HepG2 (cell line): ENCODE data around the gene HSD3B7. TPM values are rescaled to one million over a fixed set of nuclear protein-coding genes. Genes with fewer than 3 reads are reported as not detected.

Experiments used
- ARHGAP35 ChIP-seq: sonication (generic); formaldehyde crosslinking; IDR thresholded peaks from 2 replicates; pipeline ENCODE4 v1.9.0; 2022; ENCODE audit warnings: mild to moderate bottlenecking, inconsistent platforms, moderate library complexity, missing genetic modification reagents, borderline replicate concordance
- ARNTL ChIP-seq: sonication (generic); formaldehyde crosslinking; IDR thresholded peaks from 2 replicates; pipeline ENCODE4 v1.4.0; 2020; ENCODE audit warnings: mild to moderate bottlenecking, missing genetic modification reagents
- BORCS8-MEF2B ChIP-seq: sonication (generic); formaldehyde crosslinking; IDR thresholded peaks from 2 replicates; pipeline ENCODE4 v1.8.0; 2022; ENCODE audit warnings: mild to moderate bottlenecking, missing genetic modification reagents
- CENPX ChIP-seq: sonication (generic); formaldehyde crosslinking; IDR thresholded peaks from 2 replicates; pipeline ENCODE4 v1.9.0; 2021; ENCODE audit warnings: mild to moderate bottlenecking, missing genetic modification reagents, moderate library complexity
- DBP ChIP-seq: sonication (generic); formaldehyde crosslinking; IDR thresholded peaks from 2 replicates; pipeline ENCODE4 v1.4.0; 2020; ENCODE audit warnings: missing genetic modification reagents; ENCODE audit errors: not compliant biosample characterization
- DR1 ChIP-seq: sonication (generic); formaldehyde crosslinking; IDR thresholded peaks from 2 replicates; pipeline ENCODE4 v1.8.0; 2021; ENCODE audit warnings: mild to moderate bottlenecking, missing genetic modification reagents, inconsistent platforms
- FOXA3 ChIP-seq: IDR thresholded peaks from 2 replicates; pipeline ENCODE4 v1.6.1; 2016; ENCODE audit warnings: missing genetic modification reagents, missing compliant biosample characterization
- HHEX ChIP-seq: IDR thresholded peaks from 2 replicates; pipeline ENCODE4 v1.6.1; 2016; ENCODE audit warnings: control low read depth
- HOXA7 ChIP-seq: sonication (generic); formaldehyde crosslinking; IDR thresholded peaks from 2 replicates; pipeline ENCODE4 v1.8.1; 2022; ENCODE audit warnings: mild to moderate bottlenecking, missing genetic modification reagents, moderate library complexity
- MAX ChIP-seq: IDR thresholded peaks from 2 replicates; pipeline ENCODE4 v1.6.1; 2012; ENCODE audit warnings: inconsistent platforms
- MIER3 ChIP-seq: IDR thresholded peaks from 2 replicates; pipeline ENCODE4 v1.6.1; 2016; ENCODE audit warnings: missing compliant biosample characterization, borderline replicate concordance
- MXD4 ChIP-seq: IDR thresholded peaks from 2 replicates; pipeline ENCODE4 v1.6.1; 2016; ENCODE audit warnings: mild to moderate bottlenecking, missing biosample characterization, missing genetic modification reagents
- REL ChIP-seq: sonication (generic); formaldehyde crosslinking; conservative IDR thresholded peaks from 2 replicates; pipeline ENCODE4 v1.8.0; 2022; ENCODE audit warnings: mild to moderate bottlenecking, missing genetic modification reagents, moderate library complexity
- SAFB2 ChIP-seq: sonication (generic); formaldehyde crosslinking; IDR thresholded peaks from 2 replicates; pipeline ENCODE4 v1.5.1; 2020; ENCODE audit warnings: missing genetic modification reagents, low read depth, mild to moderate bottlenecking, borderline replicate concordance
- SMARCC2 ChIP-seq: fragments of 450-650 bp; IDR thresholded peaks from 2 replicates; pipeline ENCODE4 v1.6.1; 2017; ENCODE audit warnings: antibody characterized with exemption, mild to moderate bottlenecking
- SOX5 ChIP-seq: IDR thresholded peaks from 2 replicates; pipeline ENCODE4 v1.6.1; 2016; ENCODE audit warnings: borderline replicate concordance
- THYN1 ChIP-seq: sonication (generic); formaldehyde crosslinking; IDR thresholded peaks from 2 replicates; pipeline ENCODE4 v1.8.1; 2023; ENCODE audit warnings: low read depth, mild to moderate bottlenecking, moderate library complexity, missing genetic modification reagents, borderline replicate concordance
- ZBTB7A ChIP-seq: sonication (generic); formaldehyde crosslinking; IDR thresholded peaks from 2 replicates; pipeline ENCODE4 v1.8.0; 2022; ENCODE audit warnings: mild to moderate bottlenecking, missing genetic modification reagents
- ZFP1 ChIP-seq: IDR thresholded peaks from 2 replicates; pipeline ENCODE4 v1.6.1; 2016
- ZNF10 ChIP-seq: sonication (generic); formaldehyde crosslinking; IDR thresholded peaks from 2 replicates; pipeline ENCODE4 v1.4.0; 2020; ENCODE audit warnings: mild to moderate bottlenecking, low read depth, missing genetic modification reagents, borderline replicate concordance
- ZNF232 ChIP-seq: sonication (generic); formaldehyde crosslinking; IDR thresholded peaks from 2 replicates; pipeline ENCODE4 v1.4.0; 2020; ENCODE audit warnings: missing genetic modification reagents, borderline replicate concordance
- ZNF563 ChIP-seq: sonication (generic); formaldehyde crosslinking; IDR thresholded peaks from 2 replicates; pipeline ENCODE4 v1.8.0; 2022; ENCODE audit warnings: mild to moderate bottlenecking, moderate library complexity, missing genetic modification reagents
- ZNF660 ChIP-seq: sonication (generic); formaldehyde crosslinking; IDR thresholded peaks from 2 replicates; pipeline ENCODE4 v1.5.1; 2020; ENCODE audit warnings: mild to moderate bottlenecking, low read depth, missing genetic modification reagents, borderline replicate concordance
- ZNF891 ChIP-seq: sonication (generic); formaldehyde crosslinking; IDR thresholded peaks from 2 replicates; pipeline ENCODE4 v1.5.0; 2020; ENCODE audit warnings: mild to moderate bottlenecking, missing genetic modification reagents
- ZSCAN30 ChIP-seq: sonication (generic); formaldehyde crosslinking; IDR thresholded peaks from 2 replicates; pipeline ENCODE4 v1.5.0; 2020; ENCODE audit warnings: mild to moderate bottlenecking, missing genetic modification reagents
- ZZZ3 ChIP-seq: sonication (generic); formaldehyde crosslinking; IDR thresholded peaks from 2 replicates; pipeline ENCODE4 v1.4.0; 2020; ENCODE audit warnings: missing genetic modification reagents, mild to moderate bottlenecking, borderline replicate concordance
- polyA plus RNA-seq, 8 experiments: library from polyadenylated mRNA; depleted of rRNA in 3 of 8; stranded (reverse) in 7 of 8; unstranded in 1 of 8; fragments of >200 nt; fragmentation: Illumina TruSeq in 4 of 8; extraction: Trizol in 4 of 8; gene quantifications; 2 replicates each; pipeline versions ENCODE4 v1.2.1 to v1.2.3, GENCODE V29; 2011 to 2016; ENCODE audit warnings: low read depth in 4 of 8, missing spikeins in 1 of 8, mixed read lengths in 1 of 8; ENCODE audit not compliant: insufficient read depth in 1 of 8
- total RNA-seq, 5 experiments: library from RNA; depleted of rRNA; stranded (reverse); fragments of >200 nt; fragmentation: Illumina TruSeq; extraction: Trizol; gene quantifications; 2 replicates each; pipeline ENCODE4 v1.2.3, GENCODE V29; 2016; ENCODE audit warnings: low read depth in 1 of 5
- TF ChIP-seq, protein P1 (sequence below): sonication (generic); formaldehyde crosslinking; IDR thresholded peaks from 2 replicates; pipeline ENCODE4 v1.5.0; 2020; ENCODE audit warnings: missing genetic modification reagents, mild to moderate bottlenecking, borderline replicate concordance
- TF ChIP-seq, protein P2 (sequence below): fragments of 450-650 bp; IDR thresholded peaks from 2 replicates; pipeline ENCODE4 v1.6.1; 2017

The HSD3B7 gene
- total and polyA plus RNA-seq, 2 of the 13 experiments (the other 11 are each of a cell fraction or from before 2014, with no cell fraction given): 32.9 to 69.7 TPM

- TF ChIP-seq THYN1 (CRISPR knock-in tag) (no peak), ZNF891 (CRISPR knock-in tag) (no peak), ZNF232 (CRISPR knock-in tag) (no peak; the same call in 1 of the 2 replicates), HHEX (CRISPR knock-in tag) (no peak), MXD4 (CRISPR knock-in tag) (no peak), SMARCC2 (no peak), SAFB2 (no peak), ZFP1 (CRISPR knock-in tag) (peak; percentile 59; the same call in 1 of the 2 replicates), HOXA7 (CRISPR knock-in tag) (no peak), ZSCAN30 (CRISPR knock-in tag) (peak; percentile 61; the same call in 1 of the 2 replicates), MIER3 (no peak), ZZZ3 (CRISPR knock-in tag) (no peak), ARNTL (CRISPR knock-in tag) (peak; percentile 57; the same call in 1 of the 2 replicates), ZNF660 (CRISPR knock-in tag) (no peak), SOX5 (CRISPR knock-in tag) (peak; percentile 44; the same call in 1 of the 2 replicates), FOXA3 (CRISPR knock-in tag) (no peak), DBP (CRISPR knock-in tag) (no peak), ZNF563 (CRISPR knock-in tag) (no peak), CENPX (CRISPR knock-in tag) (no peak), ZBTB7A (CRISPR knock-in tag) (no peak), ZNF10 (CRISPR knock-in tag) (no peak), REL (CRISPR knock-in tag) (no peak; the same call in 1 of the 2 replicates), MAX (peak; percentile 53; the same call in 1 of the 2 replicates), DR1 (CRISPR knock-in tag) (no peak), BORCS8-MEF2B (CRISPR knock-in tag) (no peak; the same call in 1 of the 2 replicates), ARHGAP35 (0 out of 2 replicates have a peak, but pooled peaks have one; percentile 54)
- TF ChIP-seq, protein P1, sequence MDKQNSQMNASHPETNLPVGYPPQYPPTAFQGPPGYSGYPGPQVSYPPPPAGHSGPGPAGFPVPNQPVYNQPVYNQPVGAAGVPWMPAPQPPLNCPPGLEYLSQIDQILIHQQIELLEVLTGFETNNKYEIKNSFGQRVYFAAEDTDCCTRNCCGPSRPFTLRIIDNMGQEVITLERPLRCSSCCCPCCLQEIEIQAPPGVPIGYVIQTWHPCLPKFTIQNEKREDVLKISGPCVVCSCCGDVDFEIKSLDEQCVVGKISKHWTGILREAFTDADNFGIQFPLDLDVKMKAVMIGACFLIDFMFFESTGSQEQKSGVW (CRISPR knock-in tag): no peak
- TF ChIP-seq, protein P2, sequence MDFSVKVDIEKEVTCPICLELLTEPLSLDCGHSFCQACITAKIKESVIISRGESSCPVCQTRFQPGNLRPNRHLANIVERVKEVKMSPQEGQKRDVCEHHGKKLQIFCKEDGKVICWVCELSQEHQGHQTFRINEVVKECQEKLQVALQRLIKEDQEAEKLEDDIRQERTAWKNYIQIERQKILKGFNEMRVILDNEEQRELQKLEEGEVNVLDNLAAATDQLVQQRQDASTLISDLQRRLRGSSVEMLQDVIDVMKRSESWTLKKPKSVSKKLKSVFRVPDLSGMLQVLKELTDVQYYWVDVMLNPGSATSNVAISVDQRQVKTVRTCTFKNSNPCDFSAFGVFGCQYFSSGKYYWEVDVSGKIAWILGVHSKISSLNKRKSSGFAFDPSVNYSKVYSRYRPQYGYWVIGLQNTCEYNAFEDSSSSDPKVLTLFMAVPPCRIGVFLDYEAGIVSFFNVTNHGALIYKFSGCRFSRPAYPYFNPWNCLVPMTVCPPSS: no peak
Measured at GRCh38 chr16:30996324-30996984, 11.4 kb downstream of the HSD3B7 start (continued).
